Measurements from ENCODE around the gene MSANTD2. TPM values are rescaled to one million over a fixed set of nuclear protein-coding genes. Genes with fewer than 3 reads are reported as not detected.

The MSANTD2 gene
- total RNA-seq, 1 donor from 2014 or later = 21.0 TPM

DNA sequence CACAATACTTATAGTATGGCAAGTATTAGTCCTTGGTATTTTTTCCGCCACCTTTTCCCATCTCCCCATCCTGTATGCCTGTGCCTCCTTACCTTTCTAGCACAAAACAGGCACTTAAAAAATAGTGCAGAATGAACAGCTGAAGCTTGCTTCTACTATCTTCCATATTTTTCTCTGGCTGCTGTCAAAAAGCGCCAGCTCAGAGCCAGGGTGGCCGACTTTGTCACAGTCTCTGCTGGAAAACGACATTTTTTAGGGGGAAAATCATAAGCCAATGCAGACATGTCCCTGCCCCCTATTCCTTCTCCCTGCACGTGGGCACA lies 38.6 kb upstream of the MSANTD2 start:
- Mint-ChIP-seq H3K9me3 (no peaks in the 10 kb centered on the region), H3K4me3 (no peak overlapping the region), H3K36me3 (ENCODE audit: low read depth) (no peaks in the 10 kb centered on the region), H3K27me3 (peaks cover 57% of the 10 kb centered on the region), H3K4me1 (peaks cover 16% of the 10 kb centered on the region), H3K27ac (no peak overlapping the region)
- intact Hi-C loops (cut with micrococcal nuclease) = no loop called here
- no peak for TF ChIP-seq CTCF (IDR thresholded peaks at IDR 0.05)
- no peak for ATAC-seq (ENCODE audit: low read depth)
- CTCF ChIA-PET = interaction anchor here (1.2 to 5.4 kb wide), 7 partner anchors 38 to 195 kb away, joined by 3 to 84 read pairs (median 6); partner anchors contain the start of genes MSANTD2, SIAE and SPA17
- DNase-seq = no peak
- POLR2A ChIA-PET = no interaction called here

- intact Hi-C loops (cut with micrococcal nuclease) = loop anchor here (1.0 to 2.0 kb wide), 7 partner anchors 29 to 767 kb away; partner anchors contain the start of gene MSANTD2
- POLR2A ChIA-PET = interaction anchor here (0.8 to 1.6 kb wide), 2 partner anchors 79 to 167 kb away, joined by 3 read pairs; no protein-coding TSS in a partner anchor
- H3K9me3 Mint-ChIP-seq = no peaks in the 10 kb centered on the region
- DNase-seq = no peak
- no peak for ATAC-seq (ENCODE audit: low read depth)
- peaks cover 16% of the 10 kb centered on the region for H3K4me1 Mint-ChIP-seq
- no peak overlapping the region for H3K27ac Mint-ChIP-seq
- no peak for TF ChIP-seq CTCF (IDR thresholded peaks at IDR 0.05)
- H3K27me3 Mint-ChIP-seq = peaks cover 47% of the 10 kb centered on the region
- CTCF ChIA-PET = interaction anchor here (0.9 to 5.4 kb wide), 16 partner anchors 9 to 436 kb away, joined by 3 to 84 read pairs (median 4); partner anchors contain the start of gene TBRG1
- H3K36me3 Mint-ChIP-seq (ENCODE audit: low read depth) = no peaks in the 10 kb centered on the region
- no peak overlapping the region for H3K4me3 Mint-ChIP-seq
Measured at GRCh38 chr11:124837491-124837856, 37.3 kb upstream of the MSANTD2 start.

- DNase-seq = no peak
- Mint-ChIP-seq H3K9me3 (no peaks in the 10 kb centered on the region), H3K36me3 (ENCODE audit: low read depth) (no peaks in the 10 kb centered on the region), H3K4me1 (peaks cover 16% of the 10 kb centered on the region), H3K4me3 (peak overlapping the region; percentile 71), H3K27me3 (peaks cover 33% of the 10 kb centered on the region), H3K27ac (no peak overlapping the region)
- intact Hi-C loops (cut with micrococcal nuclease) = loop anchor here (2.0 kb wide), 3 partner anchors 31 to 765 kb away; partner anchors contain the start of gene MSANTD2
- ChIA-PET POLR2A (interaction anchor here (1.3 kb wide), 1 partner anchor 38 kb away, joined by 3 read pairs; no protein-coding TSS in a partner anchor), CTCF (interaction anchor here (0.9 to 5.4 kb wide), 8 partner anchors 35 to 434 kb away, joined by 3 to 84 read pairs (median 4); no protein-coding TSS in a partner anchor)
- ATAC-seq (ENCODE audit: low read depth) = no peak
- TF ChIP-seq CTCF (IDR thresholded peaks at IDR 0.05) = no peak
Measured at GRCh38 chr11:124835918-124836317, 35.7 kb upstream of the MSANTD2 start.

- Mint-ChIP-seq H3K4me1 (peaks cover 11% of the 10 kb centered on the region), H3K36me3 (ENCODE audit: low read depth) (no peaks in the 10 kb centered on the region), H3K9me3 (no peaks in the 10 kb centered on the region), H3K27ac (no peak overlapping the region), H3K4me3 (no peak overlapping the region), H3K27me3 (peaks cover 24% of the 10 kb centered on the region)
- ATAC-seq (ENCODE audit: low read depth) (no peak), DNase-seq (no peak)
- ChIA-PET POLR2A (no interaction called here), CTCF (interaction anchor here (2.1 to 5.4 kb wide), 3 partner anchors 165 to 190 kb away, joined by 13 to 84 read pairs (median 17); no protein-coding TSS in a partner anchor)
- no peak for TF ChIP-seq CTCF (IDR thresholded peaks at IDR 0.05)
- intact Hi-C loops (cut with micrococcal nuclease) = no loop called here
Measured at GRCh38 chr11:124834526-124835180, 34.4 kb upstream of the MSANTD2 start.

DNA sequence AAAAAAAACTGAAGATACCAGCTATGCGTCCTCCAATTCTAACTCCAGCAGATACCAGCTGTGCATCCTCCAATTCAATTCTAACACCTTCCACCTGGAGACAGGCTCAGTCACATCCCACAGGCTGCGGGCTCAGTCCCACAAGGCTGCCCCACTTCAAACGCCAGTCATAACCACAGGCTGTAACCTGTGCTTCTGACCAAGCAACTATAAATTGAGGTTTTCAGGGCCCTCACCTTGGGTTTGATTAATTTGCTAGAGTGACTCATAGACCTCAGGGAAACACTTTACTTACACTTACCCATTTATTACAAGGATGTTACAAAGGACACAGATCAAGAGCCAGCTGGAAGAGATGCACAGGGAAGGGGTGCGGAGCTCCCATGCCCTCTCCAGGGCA lies 32.4 kb upstream of the MSANTD2 start:
- no peaks in the 10 kb centered on the region for H3K36me3 Mint-ChIP-seq (ENCODE audit: low read depth)
- intact Hi-C loops (cut with micrococcal nuclease) = no loop called here
- H3K27me3 Mint-ChIP-seq = peaks cover 11% of the 10 kb centered on the region
- TF ChIP-seq CTCF (IDR thresholded peaks at IDR 0.05) = no peak
- no peaks in the 10 kb centered on the region for H3K9me3 Mint-ChIP-seq
- ATAC-seq (ENCODE audit: low read depth) (no peak), DNase-seq (no peak)
- CTCF ChIA-PET = interaction anchor here (1.9 to 2.1 kb wide), 2 partner anchors 163 to 188 kb away, joined by 5 to 13 read pairs; no protein-coding TSS in a partner anchor
- peaks cover 8% of the 10 kb centered on the region for H3K4me1 Mint-ChIP-seq
- POLR2A ChIA-PET = no interaction called here
- H3K4me3 Mint-ChIP-seq = no peak overlapping the region
- no peak overlapping the region for H3K27ac Mint-ChIP-seq

All from activated B cell treated with CpG ODN at 0.5 μM for 24 hours (primary cell).